HG02973 (cell line): Measurements from ENCODE around the gene ALDH18A1.
"Not testable (repeated sequence)": the region's sequence is repeated elsewhere in the genome, so short reads cannot be mapped to it uniquely, and the experiment has no call there.

Source experiments
- ATAC-seq: cut with Tn5 transposase; IDR thresholded peaks from one replicate; pipeline ENCODE4 v1.9.1; 2021; ENCODE audit warnings: moderate library complexity; ENCODE audit not compliant: unreplicated experiment

The ALDH18A1 gene

GRCh38 chr10:95656291-95657164 lies at the start of gene ALDH18A1:
Gene ALDH18A1, minus strand, starts transcription at chr10:95656711. Its CDS starts 3,334 bp downstream, at chr10:95653377.
- peak; percentile 80 for ATAC-seq

- no peak for ATAC-seq
These were observed 41.9 kb upstream of the ALDH18A1 start for GRCh38 chr10:95698415-95698814.

- no peak for ATAC-seq
These were observed 40.9 kb upstream of the ALDH18A1 start for GRCh38 chr10:95697429-95697828.

- ATAC-seq, result no peak
These were observed 38.2 kb upstream of the ALDH18A1 start for GRCh38 chr10:95694665-95695064.

- peak; percentile 99 for ATAC-seq
These were observed 37.4 kb upstream of the ALDH18A1 start, which contains the start of gene TCTN3 for GRCh38 chr10:95693668-95694534. Gene TCTN3, minus strand, starts transcription at chr10:95693927. Its CDS starts 28 bp downstream, at chr10:95693899.

GRCh38 chr10:95693071-95693667 lies 36.7 kb upstream of the ALDH18A1 start:
- ATAC-seq, result no peak

- ATAC-seq, result no peak
These were observed 34.8 kb upstream of the ALDH18A1 start for GRCh38 chr10:95691281-95691680.

GRCh38 chr10:95688648-95689047 lies 32.1 kb upstream of the ALDH18A1 start:
- no peak for ATAC-seq

GRCh38 chr10:95683966-95684365 lies 27.5 kb upstream of the ALDH18A1 start:
- ATAC-seq, result no peak

GRCh38 chr10:95675403-95676116 lies 19.0 kb upstream of the ALDH18A1 start:
- no peak for ATAC-seq

GRCh38 chr10:95674643-95675042 lies 18.1 kb upstream of the ALDH18A1 start:
- no peak for ATAC-seq

- ATAC-seq, result not testable (repeated sequence)
These were observed 16.1 kb upstream of the ALDH18A1 start for GRCh38 chr10:95672641-95673040.

GRCh38 chr10:95664543-95664942 lies 8.0 kb upstream of the ALDH18A1 start:
- ATAC-seq, result no peak

GRCh38 chr10:95663496-95663895 lies 7.0 kb upstream of the ALDH18A1 start:
- ATAC-seq, result no peak

- no peak for ATAC-seq
These were observed 5.3 kb upstream of the ALDH18A1 start for GRCh38 chr10:95661818-95662217.

- no peak for ATAC-seq
These were observed 3.8 kb upstream of the ALDH18A1 start for GRCh38 chr10:95660283-95660682.

GRCh38 chr10:95657250-95657649 lies 739 bp upstream of the ALDH18A1 start:
- ATAC-seq, result no peak

- no peak for ATAC-seq
These were observed 780 bp downstream of the ALDH18A1 start for GRCh38 chr10:95655571-95656290.

- ATAC-seq, result no peak
These were observed 2.6 kb downstream of the ALDH18A1 start for GRCh38 chr10:95653895-95654294.
